Endothelial cell of umbilical vein (primary cell): Measurements from ENCODE around the gene RUFY3. TPM values are rescaled to one million over a fixed set of nuclear protein-coding genes. Genes with fewer than 3 reads are reported as not detected.

ENCODE experiments used
- BruUV-seq: library from RNA; stranded (reverse); fragments of 400-500 nt; replicated peaks from 2 replicates; lab custom pipeline; 2021; lab: Mats Ljungman, UMichigan
- CTCF ChIA-PET: fragments of 300-600, 350-600 bp; sonication (Branson Sonifier 250); formaldehyde crosslinking; loops from one replicate; lab custom pipeline; 2021; ENCODE audit warnings: antibody characterized with exemption, inconsistent platforms; lab: Charles Lee
- POLR2A ChIA-PET: fragments of 300-600, 350-600 bp; sonication (Branson Sonifier 250); formaldehyde crosslinking; loops from one replicate; lab custom pipeline; 2021; ENCODE audit warnings: antibody characterized with exemption, inconsistent platforms; lab: Charles Lee
- DNase-seq: peaks from one replicate; pipeline ENCODE4 v3.0.0-alpha.2; 2011; ENCODE audit warnings: low read depth, low spot score
- FAIRE-seq: peaks from 2 replicates; lab custom pipeline; 2011; peaks lifted over from hg19 to GRCh38; lab: Jason Lieb, UNC
- H2AFZ ChIP-seq: 2 replicates; pipeline ENCODE4 v1.6.0; 2012; ENCODE audit warnings: low read depth, low read length, control low read depth, inconsistent platforms
- H3K27ac ChIP-seq: 2 replicates; pipeline ENCODE4 v1.5.1; 2011; ENCODE audit warnings: low read depth, mild to moderate bottlenecking, control low read depth, low read length, moderate library complexity; ENCODE audit not compliant: insufficient read depth
- H3K27me3 ChIP-seq, 2 experiments: 2 replicates each; pipeline versions ENCODE4 v1.6.0 to v1.6.1; 2011; ENCODE audit warnings: low read length in 2 of 2, mixed read lengths in 1 of 2; ENCODE audit not compliant: control insufficient read depth in 2 of 2, insufficient read depth in 2 of 2
- H3K36me3 ChIP-seq, 2 experiments: 2 replicates in 1 of 2; 3 replicates in 1 of 2; pipeline ENCODE4 v1.5.1; 2011; ENCODE audit warnings: low read length in 2 of 2, mild to moderate bottlenecking in 1 of 2, moderate library complexity in 1 of 2; ENCODE audit not compliant: control insufficient read depth in 2 of 2, insufficient read depth in 2 of 2; ENCODE audit errors: extremely low read depth in 1 of 2
- H3K4me1 ChIP-seq: 3 replicates; pipeline ENCODE4 v1.5.1; 2011; ENCODE audit warnings: mild to moderate bottlenecking, low read length; ENCODE audit not compliant: control insufficient read depth, insufficient read depth; ENCODE audit errors: extremely low read depth
- H3K4me2 ChIP-seq: 2 replicates; pipeline ENCODE4 v1.6.1; 2011; ENCODE audit warnings: low read length, control low read depth, mixed read lengths; ENCODE audit not compliant: insufficient read depth
- H3K4me3 ChIP-seq, 3 experiments: fragments of 200-600 bp in 1 of 3; sonication (generic), shearing (Covaris generic) in 1 of 3; replicated peaks in 1 of 3; 2 replicates each; pipeline ENCODE4 v1.5.1; 2011 to 2016; ENCODE audit warnings: control low read depth in 3 of 3, low read length in 3 of 3, mild to moderate bottlenecking in 2 of 3, inconsistent platforms in 1 of 3, low read depth in 1 of 3, moderate library complexity in 1 of 3; ENCODE audit not compliant: insufficient read depth in 1 of 3
- H3K79me2 ChIP-seq: 2 replicates; pipeline ENCODE4 v1.6.0; 2012; ENCODE audit warnings: low read length, inconsistent platforms; ENCODE audit not compliant: control insufficient read depth, insufficient read depth
- H3K9ac ChIP-seq: replicated peaks from 2 replicates; pipeline ENCODE3; 2011; ENCODE audit warnings: low read length, control low read depth; ENCODE audit not compliant: insufficient read depth; ENCODE audit errors: extremely low read depth
- H3K9me1 ChIP-seq: replicated peaks from 3 replicates; pipeline ENCODE4 v1.6.0; 2011; ENCODE audit warnings: mild to moderate bottlenecking, low read length; ENCODE audit not compliant: control insufficient read depth, insufficient read depth; ENCODE audit errors: extremely low read depth
- H3K9me3 ChIP-seq: replicated peaks from 2 replicates; pipeline ENCODE4 v1.5.1; 2012; ENCODE audit warnings: low read length, inconsistent platforms; ENCODE audit not compliant: control insufficient read depth, insufficient read depth
- H4K20me1 ChIP-seq: replicated peaks from 2 replicates; pipeline ENCODE3; 2011; ENCODE audit warnings: mild to moderate bottlenecking, low read length; ENCODE audit not compliant: control insufficient read depth, insufficient read depth; ENCODE audit errors: extremely low read depth
- CTCF ChIP-seq, 2 donors: IDR thresholded peaks; 1 replicate in 1 of 2; 2 replicates in 1 of 2; pipeline ENCODE4 v1.5.1; 2011; ENCODE audit warnings: low read length in 2 of 2, mild to moderate bottlenecking in 2 of 2, moderate library complexity in 2 of 2, control low read depth in 1 of 2, inconsistent platforms in 1 of 2, low read depth in 1 of 2; ENCODE audit not compliant: insufficient read depth in 1 of 2; ENCODE audit errors: extremely low read depth in 1 of 2
- EZH2 ChIP-seq: IDR thresholded peaks from 2 replicates; pipeline ENCODE4 v1.6.1; 2012; ENCODE audit warnings: borderline replicate concordance, low read depth, mild to moderate bottlenecking, moderate library complexity, low read length, inconsistent platforms; ENCODE audit not compliant: severe bottlenecking
- FOS ChIP-seq: IDR thresholded peaks from 2 replicates; pipeline ENCODE4 v1.6.1; 2011; ENCODE audit warnings: mild to moderate bottlenecking, low read length, moderate library complexity, borderline replicate concordance; ENCODE audit not compliant: insufficient read depth
- GATA2 ChIP-seq: IDR thresholded peaks from 2 replicates; pipeline ENCODE4 v1.7.0; 2011; ENCODE audit warnings: low read depth, mild to moderate bottlenecking, moderate library complexity, mixed read lengths, low read length; ENCODE audit not compliant: insufficient read length, insufficient read depth
- JUN ChIP-seq: IDR thresholded peaks from 2 replicates; pipeline ENCODE4 v1.6.1; 2011; ENCODE audit warnings: borderline replicate concordance, low read depth; ENCODE audit not compliant: insufficient read length, insufficient read depth
- MAX ChIP-seq: IDR thresholded peaks from 2 replicates; pipeline ENCODE4 v1.6.1; 2011; ENCODE audit not compliant: insufficient read depth, insufficient read length
- MYC ChIP-seq: IDR thresholded peaks from one replicate; pipeline ENCODE4 v1.6.1; 2011; ENCODE audit warnings: mild to moderate bottlenecking, low read depth, low read length
- POLR2A ChIP-seq: IDR thresholded peaks from 2 replicates; pipeline ENCODE4 v1.6.1; 2012; ENCODE audit warnings: low read depth, mild to moderate bottlenecking, control low read depth, low read length
- POLR2AphosphoS5 ChIP-seq: IDR thresholded peaks from 2 replicates; pipeline ENCODE4 v1.6.1; 2012; ENCODE audit warnings: low read depth, mild to moderate bottlenecking, control low read depth, low read length, moderate library complexity; ENCODE audit not compliant: insufficient read depth
- dilution Hi-C: fragments of 300-500 bp; cut with MboI; formaldehyde crosslinking; loops from one replicate; pipeline ENCODE4 v1.15.0; 2019; ENCODE audit warnings: low sequenced_read_pairs; ENCODE audit not compliant: extremely low pct_ligation_motif_present
- intact Hi-C: fragments of 100-400 bp; cut with micrococcal nuclease; formaldehyde crosslinking; loops from one replicate; pipeline ENCODE4 v1.10.0; 2022
- polyA plus RNA-seq, 4 experiments: library from polyadenylated mRNA; depleted of rRNA in 3 of 4; stranded (reverse) in 3 of 4; unstranded in 1 of 4; fragments of >200 nt; gene quantifications; 2 replicates each; pipeline versions ENCODE4 v1.2.1 to v1.2.3, GENCODE V29; 2011 to 2012; ENCODE audit warnings: missing spikeins in 1 of 4
- total RNA-seq: library from RNA; stranded (reverse); gene quantifications from 2 replicates; pipeline ENCODE4 v1.2.3, GENCODE V29; 2021

RUFY3 gene
- total and polyA plus RNA-seq, 2 donors (not counting 3 experiments of a cell fraction or from before 2014, with no cell fraction given): 10.0 to 52.8 TPM

DNA sequence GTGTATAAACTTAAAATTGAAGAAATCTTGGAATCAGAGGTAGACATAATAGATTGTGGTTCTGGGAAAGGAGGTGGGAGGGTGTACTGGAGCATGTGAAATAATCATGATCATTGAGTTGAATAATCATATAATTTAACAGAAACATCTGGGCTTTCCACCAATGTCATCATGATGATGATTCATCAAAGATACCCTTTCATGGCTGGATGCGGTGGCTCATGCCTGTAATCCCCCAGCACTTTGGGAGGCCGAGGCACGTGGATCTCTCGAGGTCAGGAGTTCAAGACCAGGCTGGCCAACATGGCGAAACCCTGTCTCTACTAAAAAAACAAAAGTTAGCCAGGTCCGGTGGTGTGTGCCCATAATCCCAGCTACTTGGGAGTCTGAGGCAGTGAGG is 6.7 kb upstream of the RUFY3 start:
- no peaks in the 10 kb centered on the region for H3K27me3 ChIP-seq
- no TSS peak for BruUV-seq
- no peaks in the 10 kb centered on the region for H3K9me3 ChIP-seq
- peaks cover 28% of the 10 kb centered on the region for H3K79me2 ChIP-seq
- POLR2A ChIA-PET: no interaction called here
- no peak overlapping the region for H2AFZ ChIP-seq
- TF ChIP-seq POLR2AphosphoS5: no peak
- dilution Hi-C loops: no loop called here
- no peak for DNase-seq
- H3K4me3 ChIP-seq: no peak overlapping the region
- intact Hi-C loops: no loop called here
- H3K9ac ChIP-seq: no peak overlapping the region
- no peaks in the 10 kb centered on the region for H3K9me1 ChIP-seq
- H3K27ac ChIP-seq: no peak overlapping the region
- H4K20me1 ChIP-seq: no peaks in the 10 kb centered on the region
- peaks cover 5% of the 10 kb centered on the region for H3K4me1 ChIP-seq
- no peaks in the 10 kb centered on the region for H3K36me3 ChIP-seq
- no peak for FAIRE-seq
- CTCF ChIA-PET: interaction anchor here (0.6 kb wide), 1 partner anchor 9 kb away, joined by 4 read pairs; no protein-coding TSS in a partner anchor
- H3K4me2 ChIP-seq: no peak overlapping the region

- no peaks in the 10 kb centered on the region for H3K9me1 ChIP-seq
- no TSS peak for BruUV-seq
- dilution Hi-C loops: no loop called here
- no peak for DNase-seq
- no peak for FAIRE-seq
- no peaks in the 10 kb centered on the region for H3K4me1 ChIP-seq
- no peak overlapping the region for H3K4me3 ChIP-seq
- no peaks in the 10 kb centered on the region for H3K27me3 ChIP-seq
- peaks cover 25% of the 10 kb centered on the region for H3K79me2 ChIP-seq
- no peak overlapping the region for H3K27ac ChIP-seq
- TF ChIP-seq CTCF (IDR thresholded peaks at IDR 0.05; ENCODE audit: extremely low read depth in 1 of 2, insufficient read depth in 1 of 2, low read depth in 1 of 2, low read length in 2 of 2) (no peak), GATA2 (no peak), MAX (no peak), JUN (no peak), MYC (no peak), POLR2AphosphoS5 (no peak), EZH2 (no peak), FOS (no peak), POLR2A (no peak)
- no peak overlapping the region for H3K4me2 ChIP-seq
- no peak overlapping the region for H2AFZ ChIP-seq
- no peaks in the 10 kb centered on the region for H4K20me1 ChIP-seq
- ChIA-PET POLR2A (no interaction called here), CTCF (no interaction called here)
- intact Hi-C loops: no loop called here
- no peaks in the 10 kb centered on the region for H3K9me3 ChIP-seq
- H3K36me3 ChIP-seq: no peaks in the 10 kb centered on the region
- H3K9ac ChIP-seq: no peak overlapping the region
Observed at GRCh38 chr4:70718811-70719604, 2.8 kb upstream of the RUFY3 start.
